LNCAP (cell line): ENCODE data around the gene ERF.
A peak's percentile ranks its signal among the peaks of the same experiment; 100 is the strongest.

Experiments used
- TF ChIP-seq, protein P1 (sequence below): fragments of 450-650 bp; IDR thresholded peaks from 2 replicates; pipeline ENCODE4 v1.5.1; 2017; ENCODE audit warnings: mild to moderate bottlenecking

Gene ERF

DNA sequence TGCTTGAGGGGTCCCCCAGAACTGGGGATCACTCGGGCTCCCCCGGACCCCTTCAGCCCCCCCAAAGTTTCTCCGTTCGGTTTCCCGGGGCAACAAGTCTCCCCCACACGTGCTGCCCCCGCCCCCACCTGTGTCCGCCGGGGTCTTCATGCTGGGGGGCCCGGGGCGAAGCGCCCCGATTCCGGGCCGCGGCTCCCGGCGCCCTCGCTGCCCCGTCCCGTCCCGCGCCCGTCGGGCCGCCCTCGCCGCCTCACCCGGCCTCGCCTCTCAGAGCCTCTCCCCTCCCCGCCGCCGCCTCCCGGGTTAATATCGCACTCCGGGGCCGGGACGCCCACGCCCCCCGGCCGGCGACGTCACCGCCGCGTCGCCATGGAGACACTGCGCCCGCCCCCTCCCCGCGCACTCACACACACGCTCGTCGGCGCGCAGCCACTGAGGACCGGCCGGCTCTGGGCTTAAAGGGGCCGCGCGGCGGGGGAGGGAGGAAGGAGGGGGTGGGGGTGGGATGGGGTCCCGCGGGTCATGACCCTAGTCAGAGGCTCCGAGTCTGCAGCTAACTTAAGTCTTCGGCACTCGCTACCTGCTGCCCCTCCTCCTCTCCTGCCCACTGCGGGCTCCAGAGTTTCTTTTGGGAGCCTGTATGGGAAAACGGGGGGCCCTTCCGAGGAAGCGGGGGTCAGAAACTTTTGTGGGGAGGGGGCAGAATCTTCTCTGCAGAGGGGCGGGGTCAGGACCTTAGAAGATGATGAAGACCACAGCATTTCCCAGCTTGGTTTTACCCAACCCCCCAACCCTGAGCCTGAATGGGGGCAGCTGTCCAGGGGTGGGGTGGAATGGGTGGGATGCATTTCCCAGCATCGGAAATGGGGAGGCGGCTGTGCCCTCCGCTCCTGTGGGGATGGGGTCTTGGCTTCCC is at the start of gene ERF:
Gene ERF (minus strand): TSS at position 279 of the 916 bp plus-strand sequence. CDS start 129 bp downstream, at position 150.
- TF ChIP-seq, protein P1, sequence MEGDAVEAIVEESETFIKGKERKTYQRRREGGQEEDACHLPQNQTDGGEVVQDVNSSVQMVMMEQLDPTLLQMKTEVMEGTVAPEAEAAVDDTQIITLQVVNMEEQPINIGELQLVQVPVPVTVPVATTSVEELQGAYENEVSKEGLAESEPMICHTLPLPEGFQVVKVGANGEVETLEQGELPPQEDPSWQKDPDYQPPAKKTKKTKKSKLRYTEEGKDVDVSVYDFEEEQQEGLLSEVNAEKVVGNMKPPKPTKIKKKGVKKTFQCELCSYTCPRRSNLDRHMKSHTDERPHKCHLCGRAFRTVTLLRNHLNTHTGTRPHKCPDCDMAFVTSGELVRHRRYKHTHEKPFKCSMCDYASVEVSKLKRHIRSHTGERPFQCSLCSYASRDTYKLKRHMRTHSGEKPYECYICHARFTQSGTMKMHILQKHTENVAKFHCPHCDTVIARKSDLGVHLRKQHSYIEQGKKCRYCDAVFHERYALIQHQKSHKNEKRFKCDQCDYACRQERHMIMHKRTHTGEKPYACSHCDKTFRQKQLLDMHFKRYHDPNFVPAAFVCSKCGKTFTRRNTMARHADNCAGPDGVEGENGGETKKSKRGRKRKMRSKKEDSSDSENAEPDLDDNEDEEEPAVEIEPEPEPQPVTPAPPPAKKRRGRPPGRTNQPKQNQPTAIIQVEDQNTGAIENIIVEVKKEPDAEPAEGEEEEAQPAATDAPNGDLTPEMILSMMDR, result no peak

DNA sequence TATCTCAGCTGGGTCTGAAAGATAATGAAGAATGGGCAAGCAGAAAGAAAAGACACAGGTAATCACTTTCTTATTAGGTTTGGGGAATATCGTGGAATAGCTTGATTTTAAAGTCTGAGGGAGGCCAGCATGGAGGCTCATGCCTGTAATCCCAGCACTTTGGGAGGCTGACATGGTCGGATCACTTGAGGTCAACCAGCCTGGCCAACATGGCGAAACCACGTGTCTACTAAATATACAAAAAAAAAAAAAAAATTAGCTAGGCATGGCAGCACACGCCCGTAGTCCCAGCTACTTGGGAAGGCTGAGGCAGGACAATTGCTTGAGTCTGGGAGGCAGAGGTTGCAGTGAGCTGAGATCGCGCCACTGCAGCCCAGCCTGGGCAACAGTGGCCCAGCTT is 48.9 kb upstream of the ERF start:
- TF ChIP-seq, protein P1, result no peak

DNA sequence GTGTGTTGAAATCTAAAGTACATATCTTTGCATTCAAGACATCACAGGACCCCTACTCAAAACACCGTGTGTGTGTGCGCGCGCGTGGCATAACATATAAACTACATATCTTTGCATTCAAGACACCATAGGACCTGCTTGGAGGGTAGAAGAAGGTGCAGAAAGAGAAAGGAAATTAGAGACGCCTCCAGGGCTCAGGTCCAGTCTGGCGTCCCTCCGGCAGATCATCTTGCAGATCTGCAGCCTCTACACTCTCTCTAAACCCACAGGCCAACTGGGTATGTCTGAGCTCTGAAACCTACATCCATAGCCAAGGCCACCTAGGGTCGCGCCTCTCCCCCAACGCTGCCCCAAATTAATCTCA is 48.2 kb upstream of the ERF start:
- TF ChIP-seq, protein P1, result no peak

DNA sequence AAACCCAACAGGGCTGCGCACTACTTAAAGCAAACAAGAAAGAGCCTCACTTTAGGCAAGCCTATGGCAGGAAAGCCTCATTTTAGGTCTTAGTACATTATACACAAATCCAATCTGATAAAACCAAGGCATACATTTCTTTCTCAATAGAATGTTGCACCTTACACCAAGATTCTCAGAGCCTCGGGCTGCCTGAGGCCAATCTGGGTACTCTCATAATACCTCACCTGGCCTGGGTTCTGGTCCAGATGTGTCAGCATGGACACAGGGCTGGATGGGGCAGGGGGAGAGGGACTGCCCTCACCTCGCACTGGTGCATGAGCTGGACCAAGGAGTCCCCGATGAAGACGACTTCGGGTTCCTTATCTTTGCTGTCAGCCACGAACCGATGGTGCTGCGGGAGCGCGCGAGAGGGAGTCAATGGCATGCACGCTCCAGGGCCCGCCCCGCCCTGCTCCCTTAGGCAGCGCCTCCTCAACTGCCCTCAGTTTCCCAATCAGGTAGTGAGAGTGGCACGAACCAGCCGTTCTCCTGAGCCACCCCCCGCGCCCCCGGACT is 46.8 kb upstream of the ERF start, which contains the start of gene PRR19:
Gene PRR19 (plus strand): TSS at position 487 of the 558 bp plus-strand sequence. CDS start 7,453 bp downstream, outside the sequence.
- TF ChIP-seq, protein P1, result no peak

DNA sequence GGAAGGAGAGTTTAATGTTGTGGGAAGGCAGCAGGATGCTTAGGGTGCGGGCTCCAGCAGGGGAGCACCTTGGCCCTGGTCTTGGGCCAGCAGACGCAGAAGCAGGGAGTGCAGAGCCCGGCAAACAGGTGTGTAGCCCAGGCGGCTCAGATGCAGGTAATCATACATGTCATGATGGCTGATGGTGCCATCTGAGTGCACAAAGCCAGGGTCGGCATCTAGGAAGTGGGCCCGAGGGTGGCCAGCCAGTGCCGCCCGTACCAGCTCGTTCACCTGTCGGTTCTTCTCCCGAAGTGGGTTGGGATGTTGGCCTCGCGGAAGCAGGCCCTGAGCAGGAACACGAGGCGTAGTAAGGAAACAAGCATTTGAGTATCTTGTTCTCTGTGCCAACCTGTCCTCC is 42.1 kb upstream of the ERF start:
- TF ChIP-seq, protein P1, result no peak

DNA sequence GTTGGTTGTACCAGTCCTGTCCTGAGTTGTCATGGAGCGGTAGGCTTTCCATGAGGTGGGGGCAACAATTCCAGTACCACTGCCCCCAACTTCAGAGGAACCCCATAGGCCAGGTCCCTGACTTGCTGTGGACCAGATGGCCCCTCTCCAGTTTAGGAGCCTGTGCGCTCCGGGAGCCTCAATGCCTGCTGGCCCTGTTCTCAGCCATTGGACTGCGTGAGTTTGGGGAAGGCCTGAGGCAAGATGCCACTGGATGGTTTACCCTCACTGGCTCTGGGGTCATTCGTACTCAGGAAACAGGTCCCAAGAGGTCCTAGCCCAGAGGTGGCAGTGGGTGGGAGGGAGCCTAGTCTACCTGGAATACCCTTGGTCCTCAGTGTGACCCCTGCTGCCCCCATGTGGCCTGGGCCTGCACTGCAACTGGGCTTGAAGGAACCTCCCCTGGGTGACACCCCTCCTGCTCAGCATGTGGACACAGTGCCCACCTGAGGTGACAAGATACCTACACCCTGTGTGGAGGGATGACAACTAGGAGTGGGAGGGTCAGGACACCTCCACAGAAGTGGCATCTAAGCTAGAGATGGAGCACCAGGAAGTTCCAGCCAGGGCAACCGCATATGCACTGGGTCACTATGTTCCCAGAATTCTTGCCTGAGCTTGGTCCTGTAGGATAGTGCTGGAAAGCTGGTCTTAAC is 41.0 kb upstream of the ERF start:
- TF ChIP-seq, protein P1, result peak; percentile 66

DNA sequence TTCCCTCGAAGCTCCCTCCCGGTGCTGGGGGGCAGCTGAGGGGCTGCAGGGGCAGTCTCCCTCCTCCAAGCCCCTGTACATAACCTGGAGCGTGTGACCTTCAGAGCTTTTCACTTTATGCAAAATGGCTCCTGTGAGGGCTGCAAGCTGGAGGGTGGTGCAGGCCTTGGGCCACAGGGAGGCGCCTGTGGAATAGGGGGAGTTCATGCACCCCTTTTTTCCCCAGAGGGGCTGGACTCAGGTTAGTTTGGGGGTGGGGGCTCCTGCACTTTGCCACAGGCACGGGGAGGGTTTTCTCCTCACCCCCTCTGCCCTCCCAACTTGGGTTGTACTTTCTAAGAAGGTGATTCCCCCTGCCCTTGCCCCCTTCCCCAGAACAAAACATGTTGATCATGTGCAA is 40.4 kb upstream of the ERF start:
- TF ChIP-seq, protein P1, result no peak
